GM18502 (cell line): ENCODE measurements around the gene HAGH.

Experiments used
- ATAC-seq: cut with Tn5 transposase; IDR thresholded peaks from one replicate; pipeline ENCODE4 v1.9.1; 2021; ENCODE audit warnings: mild to moderate bottlenecking; ENCODE audit not compliant: unreplicated experiment, poor library complexity

HAGH gene

DNA sequence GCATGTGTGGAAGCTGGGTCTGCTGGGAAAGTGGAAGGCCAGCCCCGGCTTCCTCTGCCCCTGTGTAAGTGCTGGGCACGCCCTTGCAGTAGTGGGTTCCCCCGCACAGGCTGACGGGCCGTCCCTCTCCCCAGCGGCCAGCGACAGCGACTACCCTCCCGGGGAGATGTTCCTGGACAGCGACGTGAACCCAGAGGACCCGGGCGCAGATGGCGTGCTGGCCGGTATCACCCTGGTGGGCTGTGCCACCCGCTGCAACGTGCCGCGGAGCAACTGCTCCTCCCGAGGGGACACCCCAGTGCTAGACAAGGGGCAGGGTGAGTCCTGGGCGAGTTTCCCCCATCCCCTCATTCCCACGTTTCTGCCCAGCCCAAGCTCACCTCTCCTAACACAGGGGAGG is 60.8 kb downstream of the HAGH start:
- no peak for ATAC-seq

GRCh38 chr16:1764971-1765370 is 61.7 kb downstream of the HAGH start:
- no peak for ATAC-seq

GRCh38 chr16:1763521-1764511 is 62.8 kb downstream of the HAGH start:
- ATAC-seq, result no peak

DNA sequence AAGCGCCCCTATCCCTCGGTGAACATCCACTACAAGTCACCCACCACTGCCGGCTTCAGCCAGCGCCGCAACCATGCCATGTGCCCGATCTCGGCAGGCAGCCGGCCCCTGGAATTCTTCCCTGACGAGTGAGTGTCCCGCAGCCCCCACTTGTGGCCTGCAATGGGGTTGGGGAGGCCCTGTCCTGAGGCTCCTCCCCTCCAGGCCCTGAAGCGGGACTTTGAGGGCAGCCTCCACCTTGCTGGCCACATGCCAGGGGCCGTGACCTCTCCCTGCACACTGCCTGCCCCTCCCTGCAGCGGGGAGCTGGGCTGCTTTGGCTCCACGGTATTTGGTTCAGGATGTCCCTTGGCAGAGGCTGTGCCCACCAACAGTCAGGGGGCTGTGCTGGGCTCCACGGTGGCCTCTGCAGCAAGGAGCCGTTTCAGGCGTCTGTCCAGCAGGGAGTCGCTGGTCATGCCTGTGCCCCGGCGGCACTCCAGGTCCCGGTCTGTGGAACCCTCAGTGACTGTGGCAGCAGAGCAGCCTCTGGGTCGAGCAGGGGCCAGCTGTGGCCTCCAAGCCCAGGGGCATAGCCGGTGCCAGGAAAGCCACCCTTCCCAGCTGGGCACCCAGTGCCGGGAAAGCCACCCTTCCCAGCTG is 63.6 kb downstream of the HAGH start:
- no peak for ATAC-seq

DNA sequence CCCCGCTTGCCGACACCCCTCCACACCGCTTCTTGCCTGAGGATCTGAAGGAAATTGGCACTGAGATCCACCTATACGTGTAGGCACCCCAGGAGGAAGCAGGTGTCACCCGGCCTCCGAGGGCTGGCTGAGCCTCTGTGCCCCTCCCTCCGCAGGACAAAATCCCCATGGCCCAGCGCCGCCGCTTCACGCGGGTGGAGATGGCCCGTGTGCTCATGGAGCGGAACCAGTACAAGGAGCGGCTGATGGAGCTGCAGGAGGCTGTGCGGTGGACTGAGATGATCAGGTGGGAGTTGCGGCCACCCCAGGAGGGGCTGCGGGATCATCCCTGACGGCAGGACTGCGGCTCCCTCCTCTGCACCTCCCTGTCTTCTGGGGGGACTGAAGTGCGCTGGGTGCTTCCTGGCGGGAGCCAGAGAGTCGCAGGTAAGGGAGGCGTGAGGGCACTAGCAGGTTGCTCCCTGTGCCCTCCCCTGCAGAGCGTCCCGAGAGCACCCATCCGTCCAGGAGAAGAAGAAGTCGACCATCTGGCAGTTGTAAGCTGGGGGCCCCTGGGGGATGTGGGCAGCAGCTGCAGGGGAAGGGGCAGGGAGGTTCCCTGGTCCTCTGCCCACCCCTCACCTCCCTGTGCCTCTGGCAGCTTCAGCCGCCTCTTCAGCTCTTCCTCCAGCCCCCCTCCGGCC is 64.3 kb downstream of the HAGH start:
- no peak for ATAC-seq

DNA sequence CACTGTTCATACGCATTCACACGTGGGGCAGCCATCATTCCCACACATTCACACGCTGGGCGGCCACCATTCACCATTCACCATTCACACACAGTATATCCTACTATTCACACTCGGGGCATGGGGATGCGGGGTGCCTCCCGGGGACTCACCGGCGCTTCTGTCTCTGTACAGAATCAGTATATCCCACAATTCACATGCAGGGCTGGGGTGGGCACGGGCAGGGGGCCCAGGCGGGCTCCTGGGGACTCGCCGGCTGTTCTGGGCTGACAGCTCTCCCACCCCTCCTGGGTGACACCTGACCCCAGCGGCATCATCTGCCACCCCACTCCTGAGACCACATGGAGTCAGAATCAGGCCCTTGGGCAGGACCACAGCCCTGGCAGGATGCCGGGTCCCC is 64.9 kb downstream of the HAGH start:
- ATAC-seq, result no peak

DNA sequence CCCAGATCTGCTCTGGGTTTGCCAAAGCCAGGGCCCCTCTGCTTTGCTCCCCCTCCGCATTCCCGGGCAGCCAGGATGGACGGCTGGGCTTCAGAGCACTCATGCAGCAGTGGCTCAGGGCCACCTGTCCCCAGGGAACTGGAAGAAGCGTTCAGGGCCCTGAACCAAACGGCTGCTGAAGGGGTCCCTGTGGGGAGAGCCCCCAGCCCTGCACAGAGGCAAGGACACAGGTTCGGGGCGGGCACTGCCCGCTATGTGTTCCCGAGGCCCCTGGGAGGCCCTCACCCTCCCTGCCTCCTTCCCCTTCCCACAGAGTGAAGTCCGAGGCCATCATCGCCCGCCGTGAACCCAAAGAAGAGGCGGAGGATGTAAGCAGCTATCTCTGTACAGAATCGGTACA is 65.7 kb downstream of the HAGH start:
- ATAC-seq, result no peak

- no peak for ATAC-seq
Observed at GRCh38 chr16:1759511-1759910, 67.1 kb downstream of the HAGH start.

DNA sequence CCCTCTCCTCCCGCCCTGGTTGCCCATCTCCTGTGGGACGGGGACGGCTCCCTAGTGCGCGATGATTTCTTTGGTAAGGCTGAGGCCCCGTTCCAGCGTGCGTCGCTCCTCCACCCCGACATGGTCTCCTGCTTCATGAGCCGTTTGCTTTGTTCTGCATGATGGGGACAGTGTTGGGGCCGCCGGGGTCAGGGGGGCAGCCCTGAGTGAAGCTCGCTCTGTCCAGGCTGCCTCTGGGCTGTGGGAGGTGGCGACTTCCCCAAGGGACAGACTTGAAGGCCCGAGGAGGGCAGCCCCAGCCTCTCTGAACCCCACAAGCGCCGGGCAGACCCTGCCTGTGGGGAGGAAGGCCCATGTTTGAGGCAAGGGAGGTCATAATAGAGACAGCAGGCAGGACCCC is 67.7 kb downstream of the HAGH start:
- no peak for ATAC-seq

GRCh38 chr16:1757714-1758461 is 68.7 kb downstream of the HAGH start:
- ATAC-seq, result no peak
